Non-pigmented ciliary epithelial cell (primary cell): ENCODE measurements around the gene SDF2L1.

ENCODE experiments used
- DNase-seq: peaks from one replicate; pipeline ENCODE4 v3.0.0-alpha.2; 2010; ENCODE audit warnings: low read depth

The SDF2L1 gene

GRCh38 chr22:21622011-21622918, 19.8 kb upstream of the SDF2L1 start:
- no peak for DNase-seq

- no peak for DNase-seq
Observed at GRCh38 chr22:21622919-21623647, 19.0 kb upstream of the SDF2L1 start.

GRCh38 chr22:21623648-21623970, 18.5 kb upstream of the SDF2L1 start:
- DNase-seq: no peak

- no peak for DNase-seq
Observed at GRCh38 chr22:21624120-21624879, 17.8 kb upstream of the SDF2L1 start.

GRCh38 chr22:21624880-21625791, 17.0 kb upstream of the SDF2L1 start:
- no peak for DNase-seq

GRCh38 chr22:21626073-21626734, 15.9 kb upstream of the SDF2L1 start:
- DNase-seq: no peak

GRCh38 chr22:21626735-21627469, 15.2 kb upstream of the SDF2L1 start:
- no peak for DNase-seq

GRCh38 chr22:21628386-21629254, 13.5 kb upstream of the SDF2L1 start:
- DNase-seq: no peak

GRCh38 chr22:21629255-21630149, 12.6 kb upstream of the SDF2L1 start, which contains the start of gene YDJC:
YDJC (minus strand) TSS chr22:21630022; CDS start chr22:21630014, 8 bp downstream.
- DNase-seq: peak; percentile 50

GRCh38 chr22:21631025-21631424, 11.1 kb upstream of the SDF2L1 start:
- no peak for DNase-seq

- DNase-seq: no peak
Observed at GRCh38 chr22:21632237-21632895, 9.7 kb upstream of the SDF2L1 start, which contains the start of gene CCDC116. CCDC116 (plus strand) TSS chr22:21632760; CDS start chr22:21633182, 422 bp downstream.

GRCh38 chr22:21632931-21633330, 9.2 kb upstream of the SDF2L1 start:
- DNase-seq: no peak

GRCh38 chr22:21633481-21633880, 8.6 kb upstream of the SDF2L1 start:
- no peak for DNase-seq

- no peak for DNase-seq
Observed at GRCh38 chr22:21634081-21634480, 8.0 kb upstream of the SDF2L1 start.

GRCh38 chr22:21634844-21635243, 7.3 kb upstream of the SDF2L1 start:
- no peak for DNase-seq

GRCh38 chr22:21635771-21636510, 6.2 kb upstream of the SDF2L1 start:
- DNase-seq: no peak
